Measurements from ENCODE around the gene TOM1L1.

TOM1L1 gene

GRCh38 chr17:54985476-54985875 is 84.8 kb downstream of the TOM1L1 start:
- no peak for DNase-seq (ENCODE audit: extremely low read depth in 1 of 2, low read depth in 1 of 2)

- DNase-seq (ENCODE audit: extremely low read depth in 1 of 2, low read depth in 1 of 2): no peak
Measured at GRCh38 chr17:54990118-54990517, 89.5 kb downstream of the TOM1L1 start.

- DNase-seq (ENCODE audit: extremely low read depth in 1 of 2, low read depth in 1 of 2): no peak
Measured at GRCh38 chr17:54991567-54991966, 90.9 kb downstream of the TOM1L1 start.

GRCh38 chr17:54992797-54993639 is 92.4 kb downstream of the TOM1L1 start:
- DNase-seq (ENCODE audit: extremely low read depth in 1 of 2, low read depth in 1 of 2): no peak

- no peak for DNase-seq (ENCODE audit: extremely low read depth in 1 of 2, low read depth in 1 of 2)
Measured at GRCh38 chr17:54996441-54996840, 95.8 kb downstream of the TOM1L1 start.

GRCh38 chr17:55002458-55002857 is 101.8 kb downstream of the TOM1L1 start:
- DNase-seq (ENCODE audit: extremely low read depth in 1 of 2, low read depth in 1 of 2): no peak

GRCh38 chr17:55004484-55004883 is 103.8 kb downstream of the TOM1L1 start:
- no peak for DNase-seq (ENCODE audit: extremely low read depth in 1 of 2, low read depth in 1 of 2)

GRCh38 chr17:55005520-55005919 is 104.9 kb downstream of the TOM1L1 start:
- DNase-seq (ENCODE audit: extremely low read depth in 1 of 2, low read depth in 1 of 2): no peak
